Measurements from ENCODE around the gene LGR6.
"Not testable (repeated sequence)": the region's sequence is repeated elsewhere in the genome, so short reads cannot be mapped to it uniquely, and the experiment has no call there.

The LGR6 gene

GRCh38 chr1:202254454-202255252, 61.1 kb downstream of the LGR6 start:
- H3K27ac ChIP-seq (ENCODE audit: low read depth, low read length) = no peak overlapping the region
- H3K9me3 ChIP-seq (ENCODE audit: control insufficient read depth, insufficient read depth, low read length) = no peaks in the 10 kb centered on the region
- H3K9ac ChIP-seq (ENCODE audit: low read depth, low read length) = no peak overlapping the region
- H3K27me3 ChIP-seq (ENCODE audit: control insufficient read depth, insufficient read depth, low read length) = no peaks in the 10 kb centered on the region; the same call in 1 of the 2 replicates
- no peak overlapping the region for H3K4me3 ChIP-seq (ENCODE audit: low read depth, low read length)
- no peaks in the 10 kb centered on the region for H3K36me3 ChIP-seq (ENCODE audit: control insufficient read depth, insufficient read depth, low read length)
- H3K4me1 ChIP-seq (ENCODE audit: control insufficient read depth, insufficient read depth, low read length) = no peaks in the 10 kb centered on the region

- no peak overlapping the region for H3K9ac ChIP-seq (ENCODE audit: low read depth, low read length)
- H3K27ac ChIP-seq (ENCODE audit: low read depth, low read length) = no peak overlapping the region
- no peaks in the 10 kb centered on the region; the same call in 1 of the 2 replicates for H3K27me3 ChIP-seq (ENCODE audit: control insufficient read depth, insufficient read depth, low read length)
- no peaks in the 10 kb centered on the region for H3K36me3 ChIP-seq (ENCODE audit: control insufficient read depth, insufficient read depth, low read length)
- H3K4me3 ChIP-seq (ENCODE audit: low read depth, low read length) = no peak overlapping the region
- no peaks in the 10 kb centered on the region for H3K9me3 ChIP-seq (ENCODE audit: control insufficient read depth, insufficient read depth, low read length)
- no peaks in the 10 kb centered on the region for H3K4me1 ChIP-seq (ENCODE audit: control insufficient read depth, insufficient read depth, low read length)
Observed at GRCh38 chr1:202255343-202255742, 61.7 kb downstream of the LGR6 start.

- Histone ChIP-seq H3K27me3 (ENCODE audit: control insufficient read depth, insufficient read depth, low read length) (no peaks in the 10 kb centered on the region; the same call in 1 of the 2 replicates), H3K9me3 (ENCODE audit: control insufficient read depth, insufficient read depth, low read length) (no peaks in the 10 kb centered on the region), H3K4me1 (ENCODE audit: control insufficient read depth, insufficient read depth, low read length) (0 out of 2 replicates have a peak, but pooled peaks cover 3% of the 10 kb centered on the region), H3K9ac (ENCODE audit: low read depth, low read length) (no peak overlapping the region), H3K27ac (ENCODE audit: low read depth, low read length) (no peak overlapping the region), H3K36me3 (ENCODE audit: control insufficient read depth, insufficient read depth, low read length) (no peaks in the 10 kb centered on the region), H3K4me3 (ENCODE audit: low read depth, low read length) (no peak overlapping the region)
Observed at GRCh38 chr1:202259705-202260104, 66.1 kb downstream of the LGR6 start.

- H3K9ac ChIP-seq (ENCODE audit: low read depth, low read length); H3K4me1 ChIP-seq (ENCODE audit: control insufficient read depth, insufficient read depth, low read length); H3K27ac ChIP-seq (ENCODE audit: low read depth, low read length); H3K4me3 ChIP-seq (ENCODE audit: low read depth, low read length); H3K9me3 ChIP-seq (ENCODE audit: control insufficient read depth, insufficient read depth, low read length); H3K27me3 ChIP-seq (ENCODE audit: control insufficient read depth, insufficient read depth, low read length); H3K36me3 ChIP-seq (ENCODE audit: control insufficient read depth, insufficient read depth, low read length): not testable (repeated sequence)
Observed at GRCh38 chr1:202261209-202261958, 67.8 kb downstream of the LGR6 start.

- Histone ChIP-seq H3K9me3 (ENCODE audit: control insufficient read depth, insufficient read depth, low read length) (no peaks in the 10 kb centered on the region), H3K27me3 (ENCODE audit: control insufficient read depth, insufficient read depth, low read length) (no peaks in the 10 kb centered on the region; the same call in 1 of the 2 replicates), H3K9ac (ENCODE audit: low read depth, low read length) (no peak overlapping the region), H3K36me3 (ENCODE audit: control insufficient read depth, insufficient read depth, low read length) (no peaks in the 10 kb centered on the region), H3K4me3 (ENCODE audit: low read depth, low read length) (no peak overlapping the region), H3K4me1 (ENCODE audit: control insufficient read depth, insufficient read depth, low read length) (0 out of 2 replicates have a peak, but pooled peaks cover 3% of the 10 kb centered on the region), H3K27ac (ENCODE audit: low read depth, low read length) (no peak overlapping the region)
Observed at GRCh38 chr1:202263628-202264027, 70.0 kb downstream of the LGR6 start.

- Histone ChIP-seq H3K27ac (ENCODE audit: low read depth, low read length) (no peak overlapping the region), H3K27me3 (ENCODE audit: control insufficient read depth, insufficient read depth, low read length) (no peaks in the 10 kb centered on the region), H3K9me3 (ENCODE audit: control insufficient read depth, insufficient read depth, low read length) (no peaks in the 10 kb centered on the region), H3K9ac (ENCODE audit: low read depth, low read length) (no peak overlapping the region), H3K4me3 (ENCODE audit: low read depth, low read length) (no peak overlapping the region), H3K4me1 (ENCODE audit: control insufficient read depth, insufficient read depth, low read length) (0 out of 2 replicates have a peak, but pooled peaks cover 3% of the 10 kb centered on the region), H3K36me3 (ENCODE audit: control insufficient read depth, insufficient read depth, low read length) (no peaks in the 10 kb centered on the region)
Observed at GRCh38 chr1:202264300-202264699, 70.7 kb downstream of the LGR6 start.

GRCh38 chr1:202264726-202265125, 71.1 kb downstream of the LGR6 start:
- Histone ChIP-seq H3K27ac (ENCODE audit: low read depth, low read length) (no peak overlapping the region), H3K4me1 (ENCODE audit: control insufficient read depth, insufficient read depth, low read length) (0 out of 2 replicates have a peak, but pooled peaks cover 3% of the 10 kb centered on the region), H3K27me3 (ENCODE audit: control insufficient read depth, insufficient read depth, low read length) (no peaks in the 10 kb centered on the region), H3K4me3 (ENCODE audit: low read depth, low read length) (no peak overlapping the region), H3K36me3 (ENCODE audit: control insufficient read depth, insufficient read depth, low read length) (no peaks in the 10 kb centered on the region), H3K9ac (ENCODE audit: low read depth, low read length) (no peak overlapping the region), H3K9me3 (ENCODE audit: control insufficient read depth, insufficient read depth, low read length) (no peaks in the 10 kb centered on the region)

GRCh38 chr1:202266061-202266765, 72.6 kb downstream of the LGR6 start:
- no peak overlapping the region for H3K27ac ChIP-seq (ENCODE audit: low read depth, low read length)
- H3K9ac ChIP-seq (ENCODE audit: low read depth, low read length) = no peak overlapping the region
- H3K36me3 ChIP-seq (ENCODE audit: control insufficient read depth, insufficient read depth, low read length) = no peaks in the 10 kb centered on the region
- no peaks in the 10 kb centered on the region for H3K9me3 ChIP-seq (ENCODE audit: control insufficient read depth, insufficient read depth, low read length)
- H3K27me3 ChIP-seq (ENCODE audit: control insufficient read depth, insufficient read depth, low read length) = no peaks in the 10 kb centered on the region
- 0 out of 2 replicates have a peak, but pooled peaks cover 3% of the 10 kb centered on the region for H3K4me1 ChIP-seq (ENCODE audit: control insufficient read depth, insufficient read depth, low read length)
- H3K4me3 ChIP-seq (ENCODE audit: low read depth, low read length) = no peak overlapping the region

GRCh38 chr1:202268032-202268431, 74.4 kb downstream of the LGR6 start:
- 0 out of 2 replicates have a peak, but pooled peaks cover 3% of the 10 kb centered on the region for H3K4me1 ChIP-seq (ENCODE audit: control insufficient read depth, insufficient read depth, low read length)
- H3K9ac ChIP-seq (ENCODE audit: low read depth, low read length) = no peak overlapping the region
- H3K27ac ChIP-seq (ENCODE audit: low read depth, low read length) = no peak overlapping the region
- H3K4me3 ChIP-seq (ENCODE audit: low read depth, low read length) = no peak overlapping the region
- no peaks in the 10 kb centered on the region for H3K27me3 ChIP-seq (ENCODE audit: control insufficient read depth, insufficient read depth, low read length)
- no peaks in the 10 kb centered on the region for H3K9me3 ChIP-seq (ENCODE audit: control insufficient read depth, insufficient read depth, low read length)
- H3K36me3 ChIP-seq (ENCODE audit: control insufficient read depth, insufficient read depth, low read length) = no peaks in the 10 kb centered on the region

GRCh38 chr1:202268817-202269216, 75.2 kb downstream of the LGR6 start:
- Histone ChIP-seq H3K4me3 (ENCODE audit: low read depth, low read length) (no peak overlapping the region), H3K4me1 (ENCODE audit: control insufficient read depth, insufficient read depth, low read length) (0 out of 2 replicates have a peak, but pooled peaks cover under 1% of the 10 kb centered on the region), H3K9ac (ENCODE audit: low read depth, low read length) (no peak overlapping the region), H3K27me3 (ENCODE audit: control insufficient read depth, insufficient read depth, low read length) (no peaks in the 10 kb centered on the region), H3K9me3 (ENCODE audit: control insufficient read depth, insufficient read depth, low read length) (no peaks in the 10 kb centered on the region), H3K36me3 (ENCODE audit: control insufficient read depth, insufficient read depth, low read length) (no peaks in the 10 kb centered on the region), H3K27ac (ENCODE audit: low read depth, low read length) (no peak overlapping the region)
